22Rv1 (cell line): ENCODE data around the gene SMARCE1.

Experiments used
- ZFX ChIP-seq: fragments of 450-650 bp; IDR thresholded peaks from 2 replicates; pipeline ENCODE4 v1.6.1; 2017; ENCODE audit warnings: antibody characterized with exemption, borderline replicate concordance
- TF ChIP-seq, protein P1 (sequence below): fragments of 450-650 bp; IDR thresholded peaks from 2 replicates; pipeline ENCODE4 v1.5.1; 2017; ENCODE audit warnings: mild to moderate bottlenecking

DNA sequence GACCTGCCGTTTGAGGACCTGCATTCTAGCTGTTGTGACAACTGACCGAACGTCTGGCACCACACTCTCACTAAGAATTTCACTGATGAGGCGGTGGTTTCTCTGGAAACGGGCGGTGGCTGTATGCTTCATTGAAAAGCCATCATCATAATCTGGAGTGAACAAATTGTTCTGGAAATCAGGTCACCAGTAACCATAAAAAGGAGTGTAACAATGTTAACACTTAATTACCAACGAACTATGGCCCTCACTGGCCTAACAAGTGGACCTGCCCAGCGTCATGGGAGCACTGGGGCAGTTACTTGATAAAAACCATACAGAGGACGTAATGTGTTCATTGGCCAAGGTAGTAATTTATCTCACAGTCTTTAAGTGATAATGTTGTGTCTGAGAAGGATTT is 15.4 kb downstream of the SMARCE1 start:
- TF ChIP-seq, protein P1, sequence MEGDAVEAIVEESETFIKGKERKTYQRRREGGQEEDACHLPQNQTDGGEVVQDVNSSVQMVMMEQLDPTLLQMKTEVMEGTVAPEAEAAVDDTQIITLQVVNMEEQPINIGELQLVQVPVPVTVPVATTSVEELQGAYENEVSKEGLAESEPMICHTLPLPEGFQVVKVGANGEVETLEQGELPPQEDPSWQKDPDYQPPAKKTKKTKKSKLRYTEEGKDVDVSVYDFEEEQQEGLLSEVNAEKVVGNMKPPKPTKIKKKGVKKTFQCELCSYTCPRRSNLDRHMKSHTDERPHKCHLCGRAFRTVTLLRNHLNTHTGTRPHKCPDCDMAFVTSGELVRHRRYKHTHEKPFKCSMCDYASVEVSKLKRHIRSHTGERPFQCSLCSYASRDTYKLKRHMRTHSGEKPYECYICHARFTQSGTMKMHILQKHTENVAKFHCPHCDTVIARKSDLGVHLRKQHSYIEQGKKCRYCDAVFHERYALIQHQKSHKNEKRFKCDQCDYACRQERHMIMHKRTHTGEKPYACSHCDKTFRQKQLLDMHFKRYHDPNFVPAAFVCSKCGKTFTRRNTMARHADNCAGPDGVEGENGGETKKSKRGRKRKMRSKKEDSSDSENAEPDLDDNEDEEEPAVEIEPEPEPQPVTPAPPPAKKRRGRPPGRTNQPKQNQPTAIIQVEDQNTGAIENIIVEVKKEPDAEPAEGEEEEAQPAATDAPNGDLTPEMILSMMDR, result no peak
- no peak for TF ChIP-seq ZFX
